22Rv1 (cell line): ENCODE data around the gene FBXO44.

Experiments
- H3K27ac ChIP-seq: fragments of 450-650 bp; 2 replicates; pipeline ENCODE4 v1.5.1; 2017
- CTCF ChIP-seq: fragments of 450-650 bp; IDR thresholded peaks from 2 replicates; pipeline ENCODE4 v1.5.1; 2017; ENCODE audit warnings: mild to moderate bottlenecking
- ZFX ChIP-seq: fragments of 450-650 bp; IDR thresholded peaks from 2 replicates; pipeline ENCODE4 v1.6.1; 2017; ENCODE audit warnings: antibody characterized with exemption, borderline replicate concordance

FBXO44 gene

DNA sequence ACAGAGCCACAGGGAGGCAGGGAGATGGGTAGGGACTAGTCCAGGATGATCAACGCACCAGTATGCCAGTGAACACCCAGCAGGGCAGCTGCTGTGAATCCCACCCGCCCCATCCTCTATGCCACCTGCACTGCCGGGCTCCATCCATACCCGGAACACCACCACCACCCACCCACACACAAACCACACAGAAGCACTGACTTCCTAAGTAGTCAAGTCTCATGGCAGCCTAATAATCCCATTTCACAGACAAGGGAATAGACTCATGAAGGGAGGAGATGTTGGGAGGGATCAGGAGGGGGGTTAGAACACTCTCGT is 43.2 kb downstream of the FBXO44 start:
- TF ChIP-seq CTCF (no peak), ZFX (no peak)
- H3K27ac ChIP-seq, result no peak overlapping the region

DNA sequence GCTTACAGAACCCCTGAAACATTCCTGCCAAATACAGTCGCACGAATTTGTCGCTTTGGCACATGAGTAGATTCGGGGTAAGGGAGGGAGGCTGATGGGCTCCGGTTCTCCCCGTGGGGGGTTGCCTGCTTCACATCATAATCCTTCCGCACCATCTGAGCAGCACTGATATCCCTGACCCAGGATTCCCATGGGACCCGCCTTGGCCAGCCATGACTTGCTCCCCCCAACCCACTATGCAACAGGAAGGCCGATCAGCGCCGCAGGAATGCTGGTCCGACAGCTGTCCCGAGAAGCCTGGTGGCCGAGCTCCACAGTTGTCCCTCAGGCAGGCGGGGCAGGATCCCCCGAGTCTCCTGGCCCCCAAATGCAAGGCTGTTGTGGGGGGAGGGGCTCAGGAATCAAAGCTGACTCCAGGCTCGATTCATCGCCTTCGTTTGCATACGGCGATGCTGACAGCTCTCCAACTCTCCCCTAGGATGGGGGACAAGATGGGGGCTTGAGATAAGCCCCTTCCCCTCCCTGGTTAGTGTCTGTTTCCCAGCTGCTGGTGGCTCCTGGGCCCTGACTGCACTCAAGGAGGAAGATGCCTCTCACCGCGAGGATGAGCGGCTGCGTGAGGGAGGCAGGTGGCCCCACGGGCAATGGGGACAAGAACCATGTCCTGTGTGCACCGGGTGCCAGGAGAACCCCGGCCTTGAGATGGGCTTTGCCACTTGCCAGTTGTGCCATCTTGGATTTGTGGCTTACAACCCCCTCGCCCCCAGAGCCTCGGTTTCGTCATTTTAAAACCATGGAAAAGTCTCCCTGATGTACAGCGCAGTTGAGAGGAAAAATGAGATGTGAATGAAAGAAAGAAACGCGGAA is 46.2 kb downstream of the FBXO44 start:
- TF ChIP-seq CTCF (no peak), ZFX (no peak)
- no peak overlapping the region for H3K27ac ChIP-seq

DNA sequence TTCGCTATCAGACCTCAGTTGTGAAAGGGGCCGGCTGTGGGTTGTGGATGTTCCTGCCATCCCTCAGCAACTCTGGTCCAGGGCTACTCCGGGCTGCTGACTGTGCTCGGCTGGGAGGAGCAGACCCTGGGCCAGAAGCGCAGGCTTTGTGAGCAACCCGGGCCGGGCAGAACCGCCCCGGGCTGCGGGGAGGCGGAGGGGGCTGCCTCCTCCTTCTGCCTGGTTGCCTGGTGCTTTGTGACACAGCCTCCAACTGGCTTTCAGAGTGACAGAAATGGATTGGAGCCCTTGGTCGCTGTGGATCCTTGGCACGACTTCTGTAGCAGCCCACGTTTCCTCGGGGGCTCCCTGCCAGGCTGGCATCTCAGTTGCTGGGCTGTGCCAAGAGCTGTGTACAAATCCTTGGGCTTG is 46.9 kb downstream of the FBXO44 start:
- TF ChIP-seq ZFX (no peak), CTCF (no peak)
- no peak overlapping the region for H3K27ac ChIP-seq

DNA sequence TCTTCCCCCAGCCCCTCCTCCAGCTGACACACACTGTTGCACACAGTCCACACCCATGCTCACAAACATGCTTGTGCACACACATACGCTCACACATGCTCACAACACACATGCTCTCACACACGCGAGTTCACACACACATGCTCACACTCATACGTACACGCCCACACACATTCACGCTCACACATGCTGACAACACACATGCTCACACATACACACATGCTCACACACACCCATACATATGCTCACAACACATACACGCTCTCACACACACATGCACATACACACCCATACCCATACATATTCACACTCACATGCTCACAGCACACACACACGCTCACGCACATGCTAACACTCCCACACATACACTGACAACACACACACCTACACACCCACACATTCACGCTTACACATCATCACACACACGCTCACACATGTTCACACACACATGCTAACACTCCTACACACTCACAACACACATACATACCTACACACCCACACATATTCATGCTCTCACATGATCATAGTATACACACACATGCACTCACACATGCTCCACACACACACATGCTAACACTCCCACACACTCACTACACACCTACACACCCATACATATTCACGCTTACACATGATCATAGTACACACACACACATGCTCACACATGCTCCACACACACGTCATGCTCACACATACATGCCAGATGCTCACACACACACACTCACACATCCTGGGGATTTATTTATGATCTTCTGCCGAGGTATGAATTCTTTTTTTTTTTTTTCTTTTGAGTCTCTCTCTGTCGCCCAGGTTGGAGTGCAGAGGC is 47.5 kb downstream of the FBXO44 start:
- TF ChIP-seq CTCF, result no peak
- no peak overlapping the region for H3K27ac ChIP-seq

GRCh38 chr1:11703357-11704193 is 48.9 kb downstream of the FBXO44 start:
- TF ChIP-seq ZFX, result no peak
- H3K27ac ChIP-seq, result no peak overlapping the region

GRCh38 chr1:11704194-11704529 is 49.5 kb downstream of the FBXO44 start:
- no peak overlapping the region for H3K27ac ChIP-seq
- no peak for TF ChIP-seq ZFX
- no peak for TF ChIP-seq CTCF

GRCh38 chr1:11704691-11705475 is 50.2 kb downstream of the FBXO44 start:
- no peak overlapping the region for H3K27ac ChIP-seq
- TF ChIP-seq ZFX (no peak), CTCF (no peak)
